Measurements from ENCODE around the gene VASP.

Gene VASP

GRCh38 chr19:45470762-45471081 is 36.6 kb upstream of the VASP start:
- TF ChIP-seq CTCF (IDR thresholded peaks at IDR 0.05; ENCODE audit: low read depth, low read length) = no peak
- no peak overlapping the region for H3K4me3 ChIP-seq (ENCODE audit: low read depth, low read length)

DNA sequence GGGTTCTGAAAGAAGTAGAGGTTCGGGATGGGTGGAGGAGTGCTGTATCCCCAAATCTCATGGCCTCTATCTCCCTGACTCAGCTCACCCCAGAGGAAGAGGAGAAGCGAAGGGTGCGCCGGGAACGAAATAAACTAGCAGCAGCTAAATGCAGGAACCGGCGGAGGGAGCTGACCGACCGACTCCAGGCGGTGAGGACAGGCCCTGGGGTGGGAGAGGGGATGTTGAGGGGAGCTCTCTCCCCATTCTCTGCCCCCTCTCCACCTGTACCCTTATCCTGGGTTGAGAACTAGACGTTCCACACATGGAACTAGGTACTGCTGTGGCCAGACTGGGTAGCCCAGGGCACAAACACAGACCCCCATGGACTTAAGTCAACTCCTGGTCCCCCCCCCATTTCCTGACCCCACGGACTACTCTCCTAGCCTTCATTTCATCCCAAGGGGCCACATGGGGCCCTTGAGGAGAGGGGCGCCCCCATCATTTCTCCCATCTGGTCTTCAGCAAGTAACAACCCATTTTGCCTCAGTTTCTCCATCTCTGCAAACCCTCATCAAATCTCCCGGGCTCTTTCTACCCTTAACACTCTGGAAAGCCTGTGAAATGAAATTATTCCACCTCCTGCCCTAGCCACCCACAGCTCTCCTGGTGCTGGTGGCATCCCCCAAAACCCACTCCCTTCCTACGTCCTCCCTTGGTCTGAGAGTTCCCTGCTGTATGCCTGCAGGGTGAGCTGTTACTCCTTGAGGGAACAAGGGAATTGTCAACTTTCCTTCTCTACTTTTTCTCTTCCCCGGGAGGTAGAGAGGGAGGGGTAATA is 36.0 kb upstream of the VASP start:
- TF ChIP-seq CTCF (IDR thresholded peaks at IDR 0.05; ENCODE audit: low read depth, low read length) = no peak
- no peak overlapping the region for H3K4me3 ChIP-seq (ENCODE audit: low read depth, low read length)

GRCh38 chr19:45471931-45472562 is 35.2 kb upstream of the VASP start:
- TF ChIP-seq CTCF (IDR thresholded peaks at IDR 0.05; ENCODE audit: low read depth, low read length) = no peak
- H3K4me3 ChIP-seq (ENCODE audit: low read depth, low read length) = no peak overlapping the region

DNA sequence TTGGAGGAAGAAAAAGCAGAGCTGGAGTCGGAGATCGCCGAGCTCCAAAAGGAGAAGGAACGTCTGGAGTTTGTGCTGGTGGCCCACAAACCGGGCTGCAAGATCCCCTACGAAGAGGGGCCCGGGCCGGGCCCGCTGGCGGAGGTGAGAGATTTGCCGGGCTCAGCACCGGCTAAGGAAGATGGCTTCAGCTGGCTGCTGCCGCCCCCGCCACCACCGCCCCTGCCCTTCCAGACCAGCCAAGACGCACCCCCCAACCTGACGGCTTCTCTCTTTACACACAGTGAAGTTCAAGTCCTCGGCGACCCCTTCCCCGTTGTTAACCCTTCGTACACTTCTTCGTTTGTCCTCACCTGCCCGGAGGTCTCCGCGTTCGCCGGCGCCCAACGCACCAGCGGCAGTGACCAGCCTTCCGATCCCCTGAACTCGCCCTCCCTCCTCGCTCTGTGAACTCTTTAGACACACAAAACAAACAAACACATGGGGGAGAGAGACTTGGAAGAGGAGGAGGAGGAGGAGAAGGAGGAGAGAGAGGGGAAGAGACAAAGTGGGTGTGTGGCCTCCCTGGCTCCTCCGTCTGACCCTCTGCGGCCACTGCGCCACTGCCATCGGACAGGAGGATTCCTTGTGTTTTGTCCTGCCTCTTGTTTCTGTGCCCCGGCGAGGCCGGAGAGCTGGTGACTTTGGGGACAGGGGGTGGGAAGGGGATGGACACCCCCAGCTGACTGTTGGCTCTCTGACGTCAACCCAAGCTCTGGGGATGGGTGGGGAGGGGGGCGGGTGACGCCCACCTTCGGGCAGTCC is 34.5 kb upstream of the VASP start:
- no peak overlapping the region for H3K4me3 ChIP-seq (ENCODE audit: low read depth, low read length)
- TF ChIP-seq CTCF (IDR thresholded peaks at IDR 0.05; ENCODE audit: low read depth, low read length) = no peak

GRCh38 chr19:45473367-45473681 is 34.0 kb upstream of the VASP start:
- TF ChIP-seq CTCF (IDR thresholded peaks at IDR 0.05; ENCODE audit: low read depth, low read length) = no peak
- no peak overlapping the region for H3K4me3 ChIP-seq (ENCODE audit: low read depth, low read length)

GRCh38 chr19:45473682-45474605 is 33.3 kb upstream of the VASP start:
- TF ChIP-seq CTCF (IDR thresholded peaks at IDR 0.05; ENCODE audit: low read depth, low read length) = no peak
- no peak overlapping the region for H3K4me3 ChIP-seq (ENCODE audit: low read depth, low read length)

Data from WI38 (cell line).